NCI-H2227 (cell line): ENCODE measurements around the gene EFCAB9.

Experiments
- DNase-seq: peaks from one replicate; lab custom pipeline; 2025; ENCODE audit not compliant: unreplicated experiment; lab: John Stamatoyannopoulos, UW

The EFCAB9 gene

DNA sequence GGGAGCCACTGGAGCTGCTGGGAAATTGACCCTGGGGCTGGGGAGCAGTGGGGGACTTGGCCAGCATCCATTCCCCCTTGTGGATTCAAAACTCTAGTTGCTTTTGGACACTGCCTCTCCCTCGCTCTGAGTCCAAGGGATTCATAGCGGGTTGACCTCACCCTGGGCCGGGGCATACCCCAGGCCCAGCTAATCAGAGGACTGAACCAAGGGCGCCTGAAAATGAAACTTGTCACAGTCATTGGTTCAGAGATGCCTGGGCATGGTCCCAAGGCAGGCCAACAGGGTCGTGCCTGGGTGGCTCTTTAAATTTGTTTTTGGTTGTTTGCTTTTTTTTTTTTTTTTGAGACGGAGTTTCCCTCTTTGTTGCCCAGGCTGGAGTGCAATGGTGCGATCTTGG is 28.5 kb upstream of the EFCAB9 start:
- no peak for DNase-seq

DNA sequence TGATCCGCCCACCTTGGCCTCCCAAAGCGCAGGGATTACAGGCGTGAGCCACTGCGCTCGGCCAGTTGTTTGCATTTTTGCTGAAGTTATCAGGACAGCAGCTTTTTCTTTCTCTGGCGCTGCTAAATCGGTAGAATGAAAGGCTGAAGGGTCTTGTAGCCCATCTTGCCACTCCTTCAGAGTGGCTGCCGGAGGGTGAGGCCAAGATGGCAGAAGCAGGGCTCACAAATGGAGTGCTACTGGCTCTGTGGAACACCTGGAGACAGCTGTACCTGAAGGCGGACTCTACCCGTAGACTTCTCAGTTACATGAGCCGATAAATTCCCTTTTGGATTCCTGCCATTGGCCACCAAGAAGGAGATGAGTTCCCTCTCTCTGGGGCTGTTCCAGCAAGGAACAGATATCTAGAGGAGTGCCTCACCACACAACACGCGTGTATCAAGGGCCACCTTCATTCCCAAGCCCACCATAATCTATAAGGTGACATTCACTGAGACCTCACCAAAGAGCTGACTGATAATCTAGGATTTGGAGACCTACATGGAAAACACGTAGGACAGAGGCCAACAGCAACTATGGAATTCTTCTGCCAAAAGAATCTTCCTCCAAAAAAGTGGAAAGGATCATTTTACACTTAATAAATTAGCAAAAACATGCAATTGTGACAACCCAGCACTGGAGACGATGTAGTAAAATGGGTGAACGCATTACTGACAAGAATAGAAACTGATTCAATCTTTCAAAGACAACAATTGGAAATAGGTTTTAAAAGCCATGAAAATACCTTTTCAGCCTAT is 27.7 kb upstream of the EFCAB9 start:
- no peak for DNase-seq

DNA sequence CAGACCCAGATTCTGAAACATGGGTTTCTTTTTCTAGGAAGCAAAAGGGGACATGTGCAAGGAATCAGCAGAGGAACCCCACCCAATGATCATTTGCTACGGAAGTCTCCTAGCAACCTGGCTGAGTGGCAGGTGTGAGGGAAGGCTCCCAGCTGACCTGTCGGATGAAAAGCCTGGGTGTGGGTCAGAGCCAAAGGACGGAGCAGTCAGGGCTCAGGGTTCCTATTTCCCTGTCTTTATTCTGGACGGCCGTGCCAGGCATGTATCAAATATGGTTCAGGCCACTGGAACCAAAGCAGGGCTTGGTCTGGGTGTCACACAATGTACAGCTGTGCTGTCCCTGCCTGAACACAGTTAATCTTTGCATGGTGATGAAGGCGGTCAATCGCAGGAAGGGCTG is 26.1 kb upstream of the EFCAB9 start:
- DNase-seq = no peak

DNA sequence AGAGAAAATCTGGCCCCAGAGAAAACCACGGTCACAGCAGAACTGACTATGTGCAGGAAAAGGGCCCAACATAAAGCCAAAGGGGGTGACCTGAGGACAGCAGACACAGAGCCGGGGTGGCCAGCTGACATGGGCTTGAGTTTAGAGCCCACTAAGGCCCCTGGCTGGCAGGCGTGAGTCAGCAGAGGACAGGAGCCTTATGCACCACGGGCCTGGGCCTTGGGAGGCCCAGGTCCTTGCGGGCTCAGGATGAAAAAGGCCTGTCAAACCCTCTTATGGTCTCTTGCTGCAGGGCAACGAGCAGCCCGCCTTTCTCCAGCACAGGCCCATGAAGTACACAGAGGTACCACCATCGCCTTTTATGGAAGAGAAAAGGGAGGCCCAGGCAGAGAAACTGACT is 25.7 kb upstream of the EFCAB9 start:
- DNase-seq = no peak

DNA sequence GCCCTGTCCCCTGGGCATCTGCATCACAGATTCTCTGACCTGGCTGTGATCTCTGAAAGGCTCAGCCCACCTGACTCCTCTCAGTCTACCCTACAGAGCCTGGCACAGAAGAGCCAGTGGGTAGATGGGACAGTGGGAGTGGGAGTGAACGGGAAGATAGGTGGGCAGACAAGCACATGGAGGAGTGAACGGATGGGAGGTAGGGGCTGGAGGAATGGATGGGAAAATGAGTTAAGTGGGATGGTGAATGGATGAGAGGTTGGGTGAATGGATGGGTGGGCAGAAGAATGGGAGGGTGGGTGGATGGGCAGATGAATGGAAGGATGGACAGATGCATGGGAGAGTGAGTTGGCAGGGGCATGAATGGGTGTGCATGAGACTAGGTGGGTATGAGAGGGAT is 24.8 kb upstream of the EFCAB9 start:
- DNase-seq = no peak

DNA sequence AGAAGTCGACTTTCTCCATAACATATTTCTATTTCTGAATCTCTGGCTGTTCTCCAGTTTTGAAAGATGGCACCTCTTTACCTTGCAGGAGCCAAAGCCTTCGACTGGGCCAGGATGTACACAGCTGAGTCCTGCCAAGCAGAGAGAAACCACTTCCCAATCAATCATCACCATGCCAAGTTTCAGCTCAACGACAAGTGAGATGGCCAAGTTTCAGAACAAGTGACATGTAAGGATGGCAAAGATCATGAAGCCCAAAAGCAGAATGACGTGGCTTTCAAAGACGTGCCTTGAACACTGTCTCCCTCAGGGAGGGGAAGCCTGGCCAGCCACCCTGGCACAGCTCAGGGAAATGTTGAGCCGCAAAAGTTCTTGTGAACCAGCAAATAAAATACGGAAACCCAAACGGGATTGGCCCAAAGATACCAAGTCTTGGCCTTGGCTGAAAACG is 23.7 kb upstream of the EFCAB9 start:
- DNase-seq = no peak

DNA sequence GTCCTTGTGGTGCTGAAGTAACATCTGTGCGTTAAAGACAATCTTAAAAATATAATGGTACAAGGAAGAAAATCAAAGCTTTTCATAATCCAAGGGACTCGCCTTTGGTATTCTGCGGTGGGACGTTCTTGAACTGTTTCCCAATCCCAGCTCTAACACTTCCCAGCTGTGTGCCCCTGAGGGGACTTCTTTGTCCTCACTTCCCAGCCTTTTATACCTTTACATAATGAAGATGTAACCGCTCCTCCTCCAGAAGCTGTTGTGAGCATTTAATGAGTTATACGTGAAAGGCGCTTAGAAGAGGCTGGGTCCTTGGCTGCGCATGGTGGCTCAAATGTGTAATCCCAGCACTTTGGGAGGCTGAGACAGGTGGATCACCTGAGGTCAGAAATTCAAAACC is 22.9 kb upstream of the EFCAB9 start:
- DNase-seq = no peak

DNA sequence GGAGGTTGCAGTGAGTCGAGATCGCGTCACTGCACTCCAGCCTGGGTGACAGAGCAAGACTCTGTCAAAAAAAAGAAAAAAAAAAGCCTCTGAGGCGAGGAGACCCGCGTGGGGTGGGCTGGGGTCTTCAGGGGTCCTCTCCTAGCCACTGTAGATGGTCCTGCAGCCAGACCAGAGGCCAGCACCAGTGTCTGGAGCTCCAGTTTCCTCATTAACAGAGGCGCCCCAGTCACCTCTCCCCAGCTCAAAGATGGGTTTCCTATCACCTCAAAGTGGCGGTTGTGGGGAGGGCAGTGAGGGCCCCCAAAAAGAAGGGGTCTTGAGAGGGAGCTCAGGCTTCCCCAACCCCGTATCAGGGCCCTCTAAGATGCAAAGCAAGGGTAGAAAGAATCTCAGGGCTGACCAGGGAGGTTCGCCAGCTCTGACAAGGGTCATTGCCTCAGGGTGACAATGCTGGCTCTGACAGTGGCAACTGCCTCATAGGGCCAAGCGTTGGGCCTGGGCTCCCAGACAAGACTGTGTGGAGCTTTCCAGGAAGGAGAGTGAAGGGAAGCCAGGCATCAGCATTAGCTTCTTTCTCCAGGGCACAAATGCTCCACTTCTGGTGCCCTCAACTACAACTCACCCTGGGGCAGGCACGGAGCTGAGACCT is 20.9 kb upstream of the EFCAB9 start:
- no peak for DNase-seq

DNA sequence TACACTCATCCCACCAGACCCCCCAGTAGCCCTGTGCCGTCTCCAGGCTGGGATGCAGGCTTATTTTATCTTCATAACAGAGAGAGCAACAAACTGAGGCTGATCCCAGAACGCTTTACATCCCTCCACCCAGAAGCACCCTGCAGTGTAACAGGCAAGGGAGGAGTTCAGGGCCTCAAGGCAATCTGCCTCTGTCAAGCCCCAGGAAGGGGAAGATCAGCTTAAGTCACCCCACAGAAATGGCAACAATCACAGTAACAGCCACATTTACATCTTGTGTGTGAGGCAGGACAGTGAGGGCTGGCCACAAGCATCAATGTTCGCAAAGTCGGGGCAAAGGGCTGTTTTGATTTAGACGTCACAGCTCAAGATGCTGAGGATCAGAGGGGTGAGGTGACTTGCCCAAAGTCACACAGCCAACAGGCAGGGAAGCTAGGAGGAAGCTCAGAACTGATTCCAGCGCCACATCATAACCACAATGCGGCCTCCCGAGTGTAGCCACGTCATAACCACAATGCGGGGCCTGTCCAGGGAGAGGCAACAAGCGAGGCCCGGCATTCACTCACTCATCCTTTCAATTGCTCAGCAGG is 20.3 kb upstream of the EFCAB9 start:
- no peak for DNase-seq

DNA sequence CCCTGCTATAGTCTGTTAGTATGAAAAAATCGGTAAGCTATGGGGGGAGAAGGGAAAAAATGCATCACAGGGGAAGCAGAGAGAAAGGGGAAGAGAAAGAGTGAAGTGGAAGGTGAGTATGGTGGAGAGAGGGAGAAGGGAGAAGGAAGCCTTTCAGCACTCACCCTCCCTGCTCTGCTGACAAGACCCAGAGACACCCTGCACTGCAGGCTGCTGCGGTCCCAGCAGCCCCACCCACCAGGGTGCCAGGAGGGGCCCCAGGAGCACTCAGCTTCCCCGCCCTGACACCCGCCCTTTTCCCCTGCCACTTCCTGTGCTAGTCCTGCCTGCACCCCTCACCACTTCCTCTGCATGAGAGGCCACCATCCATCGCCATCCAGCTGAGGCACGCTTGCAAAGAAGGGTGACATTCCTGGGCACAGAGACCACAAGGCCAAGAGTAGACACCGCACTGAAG is 18.7 kb upstream of the EFCAB9 start:
- DNase-seq = no peak

DNA sequence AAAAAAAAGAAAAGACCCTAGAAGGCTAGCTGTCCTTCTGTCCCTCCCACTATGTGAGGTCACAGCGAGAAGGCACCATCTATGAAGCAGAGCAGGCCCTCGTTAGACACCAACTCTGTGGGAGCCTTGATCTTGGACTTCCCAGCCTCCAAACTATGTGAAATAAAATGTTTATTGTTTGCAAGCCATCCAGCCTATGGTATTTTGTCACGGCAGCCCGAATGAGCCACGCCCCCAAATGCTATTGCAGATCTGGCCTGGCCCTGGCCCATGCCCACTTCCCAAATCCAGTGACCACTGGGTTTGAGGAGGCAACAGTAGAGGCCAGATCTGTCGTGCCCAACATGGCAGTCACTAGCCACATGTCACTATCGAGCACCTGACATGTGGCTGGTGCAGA is 16.8 kb upstream of the EFCAB9 start:
- DNase-seq = no peak

DNA sequence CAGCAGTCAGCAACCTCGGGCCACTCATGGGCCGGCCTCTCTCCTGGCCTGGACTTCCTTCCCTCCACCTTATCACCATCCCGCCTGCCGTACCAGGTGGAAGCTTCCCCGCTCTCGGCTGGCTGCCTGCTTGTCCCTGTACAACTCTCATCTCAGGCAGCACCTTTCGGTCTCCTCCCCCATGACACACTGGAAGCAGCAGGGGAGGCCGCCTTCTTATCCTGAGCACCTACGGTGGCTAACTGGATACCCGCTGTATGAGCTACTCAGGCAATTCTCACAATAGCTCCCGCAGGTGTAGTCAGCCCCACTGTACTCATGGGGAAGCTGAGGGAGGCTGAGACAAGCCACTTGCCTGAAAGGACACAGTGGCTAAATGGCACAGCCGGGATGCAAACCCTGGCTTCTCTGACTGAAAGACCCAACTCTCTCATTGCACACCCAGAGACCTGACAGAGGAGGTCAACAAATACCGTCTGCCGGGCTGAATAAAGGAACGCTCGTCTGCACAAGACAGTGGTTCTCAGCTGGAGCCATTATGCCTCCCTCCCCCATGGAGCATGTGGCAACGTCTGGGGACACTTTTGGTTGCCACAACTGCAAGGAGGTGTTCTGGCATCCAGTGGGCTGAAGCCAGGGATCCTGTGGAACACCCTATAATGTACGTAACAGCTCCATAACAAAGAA is 15.5 kb upstream of the EFCAB9 start:
- no peak for DNase-seq

DNA sequence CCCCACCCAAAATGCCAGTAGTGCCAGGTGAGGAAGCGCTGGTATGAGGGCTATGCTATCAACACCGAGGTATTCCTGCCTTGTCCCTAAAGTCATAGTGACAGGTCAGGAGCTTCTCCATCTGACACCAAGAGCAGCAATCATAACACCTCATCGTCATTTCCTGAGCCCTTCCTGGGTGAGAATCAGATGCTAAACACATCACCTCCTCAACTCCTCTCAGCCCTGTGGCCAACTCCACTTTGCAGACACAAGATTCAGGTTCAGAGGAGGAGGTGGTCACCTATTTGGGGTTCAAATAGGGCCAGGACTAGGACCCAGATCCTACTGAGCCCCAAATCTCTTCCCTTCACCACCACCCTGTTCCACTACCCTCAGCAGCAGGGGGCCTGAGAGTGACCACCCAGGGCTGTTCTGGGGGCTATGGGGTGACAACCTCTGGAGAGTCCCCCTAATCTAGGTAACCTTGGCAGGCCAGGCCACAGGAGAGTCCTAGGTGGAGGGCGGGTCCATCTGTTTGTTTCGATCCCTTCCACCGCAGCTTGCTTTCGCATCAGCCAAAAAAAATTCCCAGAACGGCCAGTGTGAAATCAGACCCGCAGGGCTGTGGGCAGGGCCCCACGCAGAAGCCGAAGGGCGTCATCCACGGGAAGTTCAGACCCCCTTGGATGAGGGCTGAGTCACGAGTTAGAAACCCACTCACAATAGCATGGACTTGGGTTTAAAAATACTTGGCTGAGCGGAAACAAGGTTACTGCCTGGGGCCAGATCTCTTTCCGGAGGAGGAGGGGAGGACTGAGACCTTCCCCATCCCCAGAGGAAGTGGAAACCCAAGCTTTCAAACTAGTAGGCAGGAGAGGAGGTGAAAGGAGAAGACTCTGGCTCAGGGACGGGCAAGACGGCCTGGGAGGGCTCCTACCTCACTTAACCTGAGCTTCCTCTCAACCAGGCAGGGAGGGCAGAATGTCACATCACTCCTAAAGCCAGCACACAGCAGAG is 14.7 kb upstream of the EFCAB9 start:
- DNase-seq = no peak

DNA sequence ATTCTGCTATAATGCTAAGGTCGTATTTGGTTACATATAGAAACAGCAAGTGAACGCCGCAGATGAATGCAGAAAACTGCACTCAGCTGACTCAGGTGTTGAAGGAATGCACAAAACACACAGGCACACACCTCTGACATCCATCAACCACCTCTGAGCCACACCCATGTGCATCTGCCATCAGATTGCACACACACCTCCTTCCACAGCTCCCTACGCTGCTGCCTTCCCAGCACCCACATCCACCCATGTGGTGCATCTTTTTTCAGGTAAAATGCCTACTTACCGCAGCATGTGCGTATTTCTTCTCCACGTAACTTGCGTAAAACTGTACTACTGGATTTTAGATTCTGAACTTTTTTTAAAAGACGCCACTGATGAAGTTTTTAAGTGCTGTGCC is 13.0 kb upstream of the EFCAB9 start:
- DNase-seq = no peak

DNA sequence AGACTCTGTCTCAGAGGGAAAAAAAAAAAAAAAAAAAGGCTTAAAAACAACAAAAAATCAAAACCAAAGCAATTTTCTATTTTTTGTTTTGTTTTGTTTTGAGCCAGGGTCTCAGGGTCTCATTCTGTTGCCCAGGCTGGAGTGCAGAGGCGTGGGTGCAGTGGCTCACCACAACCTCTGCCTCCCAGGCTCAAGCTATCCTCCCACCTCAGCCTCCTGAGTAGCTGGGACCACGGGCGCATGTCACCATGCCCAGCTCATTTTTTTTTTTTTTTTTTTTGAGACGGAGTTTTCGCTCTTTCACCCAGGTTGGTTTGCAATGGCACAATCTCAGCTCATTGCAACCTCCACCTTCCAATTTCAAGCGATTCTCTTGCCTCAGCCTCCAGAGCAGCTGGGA is 11.7 kb upstream of the EFCAB9 start:
- no peak for DNase-seq

DNA sequence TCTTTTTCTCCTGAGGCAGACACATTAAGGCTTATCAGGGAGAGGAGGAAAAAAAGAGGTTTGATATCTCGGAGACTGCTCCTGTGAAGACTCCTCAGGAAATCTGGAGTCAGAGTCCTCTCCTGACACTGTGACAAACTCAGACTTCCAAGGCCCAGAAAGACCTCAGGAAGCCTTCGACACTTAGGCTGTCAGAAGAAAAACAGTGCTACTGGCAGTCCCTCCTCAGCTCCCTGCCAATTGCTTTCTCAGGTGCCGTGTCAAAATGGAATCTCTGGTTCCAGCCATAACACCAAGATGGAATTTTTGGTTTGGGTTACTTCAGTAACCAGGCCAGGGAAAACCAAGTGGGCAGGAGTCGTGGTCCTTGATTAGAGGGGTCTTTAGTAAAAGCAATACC is 10.1 kb upstream of the EFCAB9 start:
- no peak for DNase-seq

DNA sequence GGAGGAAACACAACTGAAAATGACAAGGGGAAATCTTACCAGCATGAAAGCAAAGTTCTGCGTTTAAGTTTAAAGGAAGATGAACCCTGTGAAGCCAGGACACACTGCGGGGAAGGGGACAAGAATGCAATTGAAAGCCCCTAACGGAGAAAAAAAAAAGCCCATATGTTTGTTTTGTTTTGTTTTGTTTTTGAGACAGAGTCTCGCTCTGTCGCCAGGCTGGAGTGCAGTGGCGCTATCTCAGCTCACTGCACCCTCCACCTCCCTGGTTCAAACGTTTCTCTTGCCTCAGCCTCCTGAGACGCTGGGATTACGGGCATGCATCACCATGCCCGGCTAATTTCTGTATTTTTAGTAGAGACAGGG is 8.9 kb upstream of the EFCAB9 start:
- no peak for DNase-seq

DNA sequence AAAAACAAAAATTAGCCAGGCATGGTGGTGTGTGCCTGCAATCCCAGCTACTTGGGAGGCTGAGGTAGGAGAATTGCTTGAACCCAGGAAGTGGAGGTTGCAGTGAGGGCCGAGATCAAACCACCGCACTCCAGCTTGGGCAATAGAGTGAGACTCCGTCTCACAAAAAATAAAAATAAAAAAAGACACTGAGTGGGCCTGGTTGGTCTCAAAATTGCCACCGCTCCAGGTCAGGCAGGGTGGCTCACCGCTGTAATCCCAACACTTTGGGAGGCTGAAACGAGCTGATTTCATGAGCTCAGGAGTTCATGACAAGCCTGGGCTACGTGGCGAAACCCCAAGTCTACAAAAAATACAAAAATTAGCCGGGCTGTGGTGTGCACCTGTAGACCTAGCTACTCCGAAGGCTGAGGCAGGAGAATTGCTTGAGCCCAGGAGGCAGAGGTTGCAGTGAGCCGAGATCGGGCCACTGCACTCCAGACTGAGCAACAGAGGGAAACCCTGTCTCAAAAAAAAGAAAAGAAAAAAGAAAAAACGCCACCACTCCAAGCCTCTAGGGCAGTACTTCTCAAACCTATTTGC is 7.8 kb upstream of the EFCAB9 start:
- no peak for DNase-seq

DNA sequence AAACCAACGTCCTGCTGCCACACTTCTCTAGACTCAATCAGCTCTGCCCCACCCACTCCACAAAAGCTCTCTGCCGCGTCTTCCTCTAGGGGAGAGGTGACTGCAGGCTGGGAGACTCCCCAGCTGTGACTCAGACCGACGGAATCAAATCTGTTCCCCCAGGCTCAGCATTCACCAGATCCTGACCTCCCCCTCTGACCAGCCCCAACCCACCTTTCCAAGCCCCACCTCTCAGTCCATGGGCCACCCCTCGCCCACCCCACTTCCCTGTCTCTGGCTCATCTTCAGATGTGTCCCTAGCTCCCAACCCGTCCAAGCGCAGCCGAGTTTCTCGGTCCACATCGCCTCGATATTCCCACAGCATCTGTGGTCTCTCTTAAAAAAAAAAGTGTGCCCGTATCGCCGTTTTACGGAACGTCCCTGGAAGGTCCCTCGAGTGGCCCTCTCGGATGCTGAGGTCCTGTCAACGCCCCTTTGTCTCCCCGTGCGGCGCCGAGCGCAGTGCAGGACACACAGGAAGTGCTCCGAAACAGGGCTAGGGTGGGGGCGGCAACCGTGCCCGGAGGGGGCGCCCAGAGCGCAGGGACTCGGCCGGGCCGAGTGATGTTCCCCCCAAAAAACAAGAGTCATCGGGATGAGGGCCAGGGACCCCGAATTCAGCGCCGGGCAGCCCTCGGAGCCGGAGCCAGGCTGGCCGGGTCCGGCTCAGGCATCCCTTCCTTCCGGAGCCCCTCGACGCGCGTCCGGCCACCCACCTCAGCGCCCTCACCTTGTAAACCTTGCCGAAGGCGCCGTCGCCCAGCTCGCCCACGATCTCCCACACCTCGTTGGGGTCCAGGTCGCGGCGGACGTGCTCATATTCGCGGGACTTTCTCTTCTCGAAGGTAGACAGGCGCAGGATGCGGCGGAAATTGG is 6.6 kb upstream of the EFCAB9 start:
- DNase-seq = peak; percentile 46
